ENCODE results near the gene METTL26. TPM values are rescaled to one million over a fixed set of nuclear protein-coding genes. Genes with fewer than 3 reads are reported as not detected.

The METTL26 gene
- total and polyA plus RNA-seq, 4 donors, result 26.3 to 69.1 (median 41.4) TPM

DNA sequence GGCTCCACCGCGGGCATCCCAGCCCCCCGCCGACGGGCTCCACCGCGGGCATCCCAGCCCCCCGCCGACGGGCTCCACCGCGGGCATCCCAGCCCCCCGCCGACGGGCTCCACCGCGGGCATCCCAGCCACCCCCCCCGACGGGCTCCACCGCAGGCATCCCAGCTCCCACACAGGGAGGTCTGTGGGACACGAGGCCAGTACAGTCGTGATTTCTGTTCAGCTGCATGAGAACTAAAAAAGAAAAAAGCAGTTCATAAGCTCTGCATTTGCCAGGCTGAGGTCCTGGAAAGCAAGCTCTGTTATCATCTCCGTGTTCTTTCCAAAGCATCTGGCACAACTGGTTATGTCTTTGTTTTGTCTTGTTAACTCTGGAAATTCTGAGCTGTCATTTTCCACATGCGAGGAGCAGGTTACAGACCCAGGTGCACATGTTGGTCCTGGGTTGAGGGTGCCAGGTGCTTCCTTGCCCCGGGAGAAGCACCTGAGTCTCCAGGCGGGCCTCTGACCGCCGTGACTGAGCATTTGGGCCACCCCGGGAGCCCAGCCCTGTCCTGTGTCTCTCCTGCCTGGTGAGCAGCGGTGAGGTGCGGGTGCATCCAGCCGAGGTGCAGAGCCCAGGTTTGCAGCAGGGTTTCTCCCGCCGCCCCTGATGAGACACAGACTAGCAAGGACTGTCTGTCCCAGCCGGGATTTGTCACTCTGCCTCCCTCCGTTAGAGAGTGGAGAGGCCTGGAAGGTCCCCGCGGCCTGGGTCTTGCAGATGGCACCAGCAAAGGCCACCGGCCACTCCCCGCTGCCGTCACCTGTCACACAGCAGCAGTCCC is 15.2 kb downstream of the METTL26 start:
- no peak for DNase-seq (ENCODE audit: low spot score)
- 93% methylated on average over 41 of the region's 41 CpGs for WGBS
- H3K9ac ChIP-seq (ENCODE audit: low read depth in 1 of 2, low read length in 2 of 2), result no peak overlapping the region

GRCh38 chr16:619476-620100 is 16.5 kb downstream of the METTL26 start:
- H3K4me1 ChIP-seq (ENCODE audit: control insufficient read depth in 4 of 4, insufficient read depth in 4 of 4, low read length in 3 of 4), result peaks cover 0 to 18% (median 9%) of the 10 kb centered on the region in 4 donors
- WGBS, result 90% methylated on average over 20 of the region's 20 CpGs
- H3K27me3 ChIP-seq (ENCODE audit: control insufficient read depth in 4 of 4, insufficient read depth in 4 of 4, low read length in 3 of 4), result no peaks in the 10 kb centered on the region
- TF ChIP-seq REST (IDR thresholded peaks at IDR 0.05) (no peak), TAF1 (conservative IDR thresholded peaks at IDR 0.05) (no peak), EGR1 (IDR thresholded peaks at IDR 0.05; ENCODE audit: low read depth in 2 of 2) (no peak), RXRA (IDR thresholded peaks at IDR 0.05) (no peak), JUND (IDR thresholded peaks at IDR 0.05) (no peak)
- H3K9me3 ChIP-seq (ENCODE audit: control insufficient read depth in 4 of 4, low read length in 3 of 4), result no peaks in the 10 kb centered on the region
- no peak overlapping the region for H3K27ac ChIP-seq (ENCODE audit: low read depth in 1 of 2, low read length in 2 of 2)
- peaks cover 0 to 3% (median 2%) of the 10 kb centered on the region in 4 donors for H3K36me3 ChIP-seq (ENCODE audit: control insufficient read depth in 4 of 4, insufficient read depth in 3 of 4, low read depth in 1 of 4, low read length in 3 of 4)
- H3K4me3 ChIP-seq (ENCODE audit: low read depth in 1 of 3, low read length in 3 of 3), result no peak overlapping the region
- no peak for DNase-seq (ENCODE audit: low spot score)
- H3K9ac ChIP-seq (ENCODE audit: low read depth in 1 of 2, low read length in 2 of 2), result no peak overlapping the region

More for the DNA sequence above, 15.2 kb downstream of the METTL26 start:
- no peak overlapping the region for H3K4me3 ChIP-seq (ENCODE audit: low read depth in 1 of 3, low read length in 3 of 3)
- peaks cover 0 to 6% (median 3%) of the 10 kb centered on the region in 4 donors for H3K36me3 ChIP-seq (ENCODE audit: control insufficient read depth in 4 of 4, insufficient read depth in 3 of 4, low read depth in 1 of 4, low read length in 3 of 4)
- peaks cover 0 to 11% (median 6%) of the 10 kb centered on the region in 4 donors for H3K4me1 ChIP-seq (ENCODE audit: control insufficient read depth in 4 of 4, insufficient read depth in 4 of 4, low read length in 3 of 4)
- no peaks in the 10 kb centered on the region for H3K9me3 ChIP-seq (ENCODE audit: control insufficient read depth in 4 of 4, low read length in 3 of 4)
- H3K27ac ChIP-seq (ENCODE audit: low read depth in 1 of 2, low read length in 2 of 2), result no peak overlapping the region
- no peaks in the 10 kb centered on the region for H3K27me3 ChIP-seq (ENCODE audit: control insufficient read depth in 4 of 4, insufficient read depth in 4 of 4, low read length in 3 of 4)
- TF ChIP-seq YY1 (IDR thresholded peaks at IDR 0.05), result no peak
- TF ChIP-seq HNF4A (conservative IDR thresholded peaks at IDR 0.05), result no peak

GRCh38 chr16:617855-618254 is 18.2 kb downstream of the METTL26 start:
- Histone ChIP-seq H3K27me3 (ENCODE audit: control insufficient read depth in 4 of 4, insufficient read depth in 4 of 4, low read length in 3 of 4) (no peaks in the 10 kb centered on the region), H3K36me3 (ENCODE audit: control insufficient read depth in 4 of 4, insufficient read depth in 3 of 4, low read depth in 1 of 4, low read length in 3 of 4) (peaks cover 0 to 8% (median 3%) of the 10 kb centered on the region in 4 donors)

More at GRCh38 chr16:617855-618254, 18.2 kb downstream of the METTL26 start:
- TF ChIP-seq ATF3 (IDR thresholded peaks at IDR 0.05) (no peak), EGR1 (IDR thresholded peaks at IDR 0.05; ENCODE audit: low read depth in 2 of 2) (no peak), REST (IDR thresholded peaks at IDR 0.05) (no peak), FOXA2 (IDR thresholded peaks at IDR 0.05) (no peak)
- TF ChIP-seq, protein P1, sequence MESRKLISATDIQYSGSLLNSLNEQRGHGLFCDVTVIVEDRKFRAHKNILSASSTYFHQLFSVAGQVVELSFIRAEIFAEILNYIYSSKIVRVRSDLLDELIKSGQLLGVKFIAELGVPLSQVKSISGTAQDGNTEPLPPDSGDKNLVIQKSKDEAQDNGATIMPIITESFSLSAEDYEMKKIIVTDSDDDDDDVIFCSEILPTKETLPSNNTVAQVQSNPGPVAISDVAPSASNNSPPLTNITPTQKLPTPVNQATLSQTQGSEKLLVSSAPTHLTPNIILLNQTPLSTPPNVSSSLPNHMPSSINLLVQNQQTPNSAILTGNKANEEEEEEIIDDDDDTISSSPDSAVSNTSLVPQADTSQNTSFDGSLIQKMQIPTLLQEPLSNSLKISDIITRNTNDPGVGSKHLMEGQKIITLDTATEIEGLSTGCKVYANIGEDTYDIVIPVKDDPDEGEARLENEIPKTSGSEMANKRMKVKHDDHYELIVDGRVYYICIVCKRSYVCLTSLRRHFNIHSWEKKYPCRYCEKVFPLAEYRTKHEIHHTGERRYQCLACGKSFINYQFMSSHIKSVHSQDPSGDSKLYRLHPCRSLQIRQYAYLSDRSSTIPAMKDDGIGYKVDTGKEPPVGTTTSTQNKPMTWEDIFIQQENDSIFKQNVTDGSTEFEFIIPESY (IDR thresholded peaks at IDR 0.05), result no peak
- Histone ChIP-seq H3K9me3 (ENCODE audit: control insufficient read depth in 4 of 4, low read length in 3 of 4) (no peaks in the 10 kb centered on the region), H3K27ac (ENCODE audit: low read depth in 1 of 2, low read length in 2 of 2) (no peak overlapping the region), H3K4me3 (ENCODE audit: low read depth in 1 of 3, low read length in 3 of 3) (no peak overlapping the region), H3K9ac (ENCODE audit: low read depth in 1 of 2, low read length in 2 of 2) (no peak overlapping the region), H3K4me1 (ENCODE audit: control insufficient read depth in 4 of 4, insufficient read depth in 4 of 4, low read length in 3 of 4) (peaks cover 0 to 18% (median 9%) of the 10 kb centered on the region in 4 donors)
- no peak for DNase-seq (ENCODE audit: low spot score)
- 95% methylated on average over 16 of the region's 16 CpGs for WGBS
